Measurements from ENCODE around the gene ORMDL3.
"Not testable (repeated sequence)": the region's sequence is repeated elsewhere in the genome, so short reads cannot be mapped to it uniquely, and the experiment has no call there.

The ORMDL3 gene

DNA sequence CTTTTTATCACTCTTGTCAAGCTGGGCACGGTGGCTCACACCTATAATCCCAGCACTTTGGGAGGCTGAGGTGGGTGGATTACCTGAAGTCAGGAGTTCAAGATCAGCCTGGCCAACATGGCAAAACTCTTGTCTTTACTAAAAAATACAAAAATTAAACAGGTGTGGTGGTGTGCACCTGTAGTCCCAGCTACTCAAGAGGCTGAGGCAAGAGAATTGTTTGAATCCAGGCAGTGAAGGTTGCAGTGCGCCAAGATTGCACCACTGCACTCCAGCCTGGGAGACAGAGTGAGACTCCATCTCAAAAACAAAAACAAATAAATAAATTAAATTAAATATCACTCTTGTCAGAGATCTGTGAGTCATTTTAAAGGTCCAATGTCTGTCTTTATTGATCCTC is 25.4 kb downstream of the ORMDL3 start:
- not testable (repeated sequence) for H3K27ac Mint-ChIP-seq; DNase-seq (ENCODE audit: low spot score in 2 of 2); H3K27me3 Mint-ChIP-seq; H3K9me3 Mint-ChIP-seq; ATAC-seq (ENCODE audit: low read depth); H3K4me3 Mint-ChIP-seq
- peaks cover 24% of the 10 kb centered on the region for H3K36me3 Mint-ChIP-seq
- peaks cover 15% of the 10 kb centered on the region for H3K4me1 Mint-ChIP-seq

GRCh38 chr17:39899215-39899614 is 28.2 kb downstream of the ORMDL3 start:
- peaks cover 14% of the 10 kb centered on the region for H3K36me3 Mint-ChIP-seq
- no peaks in the 10 kb centered on the region for H3K9me3 Mint-ChIP-seq
- peaks cover 9% of the 10 kb centered on the region for H3K4me1 Mint-ChIP-seq
- no peak for DNase-seq (ENCODE audit: low spot score in 2 of 2)
- no peaks in the 10 kb centered on the region for H3K27me3 Mint-ChIP-seq
- H3K27ac Mint-ChIP-seq = no peak overlapping the region
- no peak for ATAC-seq (ENCODE audit: low read depth)
- no peak overlapping the region for H3K4me3 Mint-ChIP-seq

GRCh38 chr17:39898088-39898487 is 29.3 kb downstream of the ORMDL3 start:
- Mint-ChIP-seq H3K4me3 (no peak overlapping the region), H3K27me3 (no peaks in the 10 kb centered on the region), H3K9me3 (no peaks in the 10 kb centered on the region), H3K36me3 (peaks cover 14% of the 10 kb centered on the region), H3K27ac (no peak overlapping the region), H3K4me1 (peaks cover 9% of the 10 kb centered on the region)
- no peak for ATAC-seq (ENCODE audit: low read depth)
- DNase-seq (ENCODE audit: low spot score in 2 of 2) = no peak

GRCh38 chr17:39894681-39895376 is 32.6 kb downstream of the ORMDL3 start:
- Mint-ChIP-seq H3K27ac (peak overlapping the region; percentile 37), H3K4me1 (peaks cover 13% of the 10 kb centered on the region), H3K4me3 (peak overlapping the region; percentile 49), H3K36me3 (peaks cover 10% of the 10 kb centered on the region), H3K27me3 (no peaks in the 10 kb centered on the region), H3K9me3 (no peaks in the 10 kb centered on the region)
- no peak for DNase-seq (ENCODE audit: low spot score in 2 of 2)
- peak; percentile 55 for ATAC-seq (ENCODE audit: low read depth)

GRCh38 chr17:39889200-39889599 is 38.2 kb downstream of the ORMDL3 start:
- no peak overlapping the region for H3K27ac Mint-ChIP-seq
- no peak for ATAC-seq (ENCODE audit: low read depth)
- no peak overlapping the region for H3K4me3 Mint-ChIP-seq
- H3K4me1 Mint-ChIP-seq = peaks cover 18% of the 10 kb centered on the region
- no peaks in the 10 kb centered on the region for H3K9me3 Mint-ChIP-seq
- no peaks in the 10 kb centered on the region for H3K27me3 Mint-ChIP-seq
- DNase-seq (ENCODE audit: low spot score in 2 of 2) = no peak
- H3K36me3 Mint-ChIP-seq = peaks cover 2% of the 10 kb centered on the region

GRCh38 chr17:39887078-39887477 is 40.3 kb downstream of the ORMDL3 start:
- H3K36me3 Mint-ChIP-seq = no peaks in the 10 kb centered on the region
- DNase-seq (ENCODE audit: low spot score in 2 of 2) (no peak), ATAC-seq (ENCODE audit: low read depth) (no peak)
- no peaks in the 10 kb centered on the region for H3K27me3 Mint-ChIP-seq
- no peaks in the 10 kb centered on the region for H3K9me3 Mint-ChIP-seq
- peaks cover 11% of the 10 kb centered on the region for H3K4me1 Mint-ChIP-seq
- no peak overlapping the region for H3K27ac Mint-ChIP-seq
- H3K4me3 Mint-ChIP-seq = no peak overlapping the region

DNA sequence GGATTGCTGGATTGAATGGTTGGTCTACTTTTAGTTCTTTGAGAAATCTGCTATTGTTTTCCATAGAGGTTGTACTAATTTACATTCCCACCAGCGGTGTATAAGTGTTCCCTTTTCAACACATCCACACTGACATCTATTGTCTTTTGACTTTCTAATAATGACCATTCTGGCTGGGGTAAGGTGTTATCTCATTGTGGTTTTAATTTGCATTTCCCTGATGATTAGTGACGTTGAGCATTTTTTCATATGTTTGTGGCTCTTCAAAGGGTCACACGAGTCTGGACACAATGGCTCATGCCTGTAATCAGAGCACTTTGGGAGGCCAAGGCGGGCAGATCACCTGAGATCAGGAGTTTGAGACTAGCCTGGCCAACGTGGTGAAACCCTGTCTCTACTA is 41.3 kb downstream of the ORMDL3 start:
- not testable (repeated sequence) for DNase-seq (ENCODE audit: low spot score in 2 of 2); H3K9me3 Mint-ChIP-seq; H3K27ac Mint-ChIP-seq; H3K27me3 Mint-ChIP-seq; H3K4me3 Mint-ChIP-seq; H3K36me3 Mint-ChIP-seq
- peaks cover 14% of the 10 kb centered on the region for H3K4me1 Mint-ChIP-seq
- ATAC-seq (ENCODE audit: low read depth) = peak; percentile 17

GRCh38 chr17:39872751-39873150 is 54.6 kb downstream of the ORMDL3 start:
- DNase-seq (ENCODE audit: low spot score in 2 of 2) (no peak), ATAC-seq (ENCODE audit: low read depth) (no peak)
- Mint-ChIP-seq H3K27ac (no peak overlapping the region), H3K4me3 (no peak overlapping the region), H3K9me3 (no peaks in the 10 kb centered on the region), H3K27me3 (no peaks in the 10 kb centered on the region), H3K36me3 (no peaks in the 10 kb centered on the region), H3K4me1 (peaks cover 12% of the 10 kb centered on the region)

DNA sequence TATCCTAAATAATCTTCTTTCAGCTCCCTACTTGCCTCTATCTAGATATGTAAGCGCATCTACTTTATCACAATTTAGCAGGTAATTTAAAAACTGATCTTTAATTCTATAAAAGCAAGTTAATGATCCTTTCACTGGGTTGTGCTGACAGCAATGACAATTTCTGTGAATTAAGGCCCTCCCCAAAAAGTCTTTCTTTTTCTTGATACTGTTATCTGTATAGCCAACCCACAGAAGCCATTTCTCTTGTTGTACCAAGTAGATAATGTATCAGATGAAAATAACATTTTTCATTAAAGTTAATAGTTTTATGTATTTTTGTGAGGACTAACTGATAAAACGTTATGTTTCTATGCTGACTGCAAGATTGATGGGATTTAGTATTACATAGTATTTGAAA is 55.6 kb downstream of the ORMDL3 start:
- ATAC-seq (ENCODE audit: low read depth) = no peak
- no peak for DNase-seq (ENCODE audit: low spot score in 2 of 2)
- no peak overlapping the region for H3K27ac Mint-ChIP-seq
- H3K36me3 Mint-ChIP-seq = no peaks in the 10 kb centered on the region
- H3K9me3 Mint-ChIP-seq = no peaks in the 10 kb centered on the region
- no peak overlapping the region for H3K4me3 Mint-ChIP-seq
- H3K4me1 Mint-ChIP-seq = peaks cover 21% of the 10 kb centered on the region
- no peaks in the 10 kb centered on the region for H3K27me3 Mint-ChIP-seq

All from memory B cell (primary cell).